Keratinocyte (primary cell): ENCODE measurements around the gene USH1C. TPM values are rescaled to one million over a fixed set of nuclear protein-coding genes. Genes with fewer than 3 reads are reported as not detected.

Experiments
- DNase-seq: peaks from one replicate; pipeline ENCODE4 v3.0.0-alpha.2; 2011; ENCODE audit warnings: low read depth, missing footprints, low spot score
- FAIRE-seq: peaks from 2 replicates; lab custom pipeline; 2011; peaks lifted over from hg19 to GRCh38; lab: Jason Lieb, UNC
- H2AFZ ChIP-seq: 2 replicates; pipeline ENCODE4 v1.6.0; 2012; ENCODE audit warnings: low read length, control low read depth, inconsistent platforms; ENCODE audit not compliant: control insufficient read depth
- H3K27ac ChIP-seq: 2 replicates; pipeline ENCODE4 v1.5.1; 2011; ENCODE audit warnings: low read length; ENCODE audit not compliant: control insufficient read depth, insufficient read depth
- H3K27me3 ChIP-seq: 3 replicates; pipeline ENCODE4 v1.6.0; 2011; ENCODE audit warnings: low read length; ENCODE audit not compliant: control insufficient read depth, insufficient read depth; ENCODE audit errors: extremely low read depth
- H3K36me3 ChIP-seq, 2 experiments: 2 replicates in 1 of 2; 3 replicates in 1 of 2; pipeline ENCODE4 v1.5.1; 2011; ENCODE audit warnings: low read length in 2 of 2, mild to moderate bottlenecking in 1 of 2; ENCODE audit not compliant: control insufficient read depth in 2 of 2, insufficient read depth in 2 of 2; ENCODE audit errors: extremely low read depth in 1 of 2
- H3K4me1 ChIP-seq: 3 replicates; pipeline ENCODE4 v1.5.1; 2011; ENCODE audit warnings: low read length; ENCODE audit not compliant: control insufficient read depth, insufficient read depth; ENCODE audit errors: extremely low read depth
- H3K4me2 ChIP-seq: 3 replicates; pipeline ENCODE4 v1.6.0; 2011; ENCODE audit warnings: low read depth, low read length; ENCODE audit not compliant: control insufficient read depth, insufficient read depth; ENCODE audit errors: extremely low read depth
- H3K4me3 ChIP-seq, 3 experiments: fragments of 200-600 bp in 1 of 3; sonication (generic) in 1 of 3; 2 replicates in 2 of 3; 3 replicates in 1 of 3; pipeline ENCODE4 v1.5.1; 2011 to 2016; ENCODE audit warnings: low read length in 3 of 3, mild to moderate bottlenecking in 3 of 3, control low read depth in 2 of 3, inconsistent platforms in 1 of 3, low read depth in 1 of 3, mixed read lengths in 1 of 3, mixed run types in 1 of 3, moderate library complexity in 1 of 3; ENCODE audit not compliant: control insufficient read depth in 2 of 3, insufficient read depth in 2 of 3; ENCODE audit errors: extremely low read depth in 1 of 3
- H3K79me2 ChIP-seq: 2 replicates; pipeline ENCODE4 v1.6.0; 2012; ENCODE audit warnings: low read length; ENCODE audit not compliant: control insufficient read depth, insufficient read depth
- H3K9ac ChIP-seq: 3 replicates; pipeline ENCODE4 v1.6.0; 2011; ENCODE audit warnings: low read length; ENCODE audit not compliant: control insufficient read depth, insufficient read depth; ENCODE audit errors: extremely low read depth
- H3K9me1 ChIP-seq: 3 replicates; pipeline ENCODE4 v1.6.0; 2011; ENCODE audit warnings: low read length; ENCODE audit not compliant: control insufficient read depth, insufficient read depth; ENCODE audit errors: extremely low read depth
- H3K9me3 ChIP-seq: 2 replicates; pipeline ENCODE4 v1.5.1; 2012; ENCODE audit warnings: low read depth, low read length; ENCODE audit not compliant: control insufficient read depth
- H4K20me1 ChIP-seq: 3 replicates; pipeline ENCODE4 v1.6.0; 2011; ENCODE audit warnings: low read length; ENCODE audit not compliant: control insufficient read depth, insufficient read depth; ENCODE audit errors: extremely low read depth
- CTCF ChIP-seq, 3 experiments: IDR thresholded peaks in 1 of 3; conservative IDR thresholded peaks in 1 of 3; optimal IDR thresholded peaks in 1 of 3; 2 replicates in 2 of 3; 3 replicates in 1 of 3; pipeline versions ENCODE3 to v1.5.1; 2011; ENCODE audit warnings: low read length in 3 of 3, mild to moderate bottlenecking in 3 of 3, moderate library complexity in 2 of 3, control low read depth in 1 of 3, inconsistent platforms in 1 of 3; ENCODE audit not compliant: insufficient read depth in 2 of 3; ENCODE audit errors: extremely low read depth in 1 of 3
- EZH2 ChIP-seq: IDR thresholded peaks from one replicate; pipeline ENCODE4 v1.6.1; 2012; ENCODE audit warnings: inconsistent platforms, mild to moderate bottlenecking, low read length, moderate library complexity
- dilution Hi-C: fragments of 300-500 bp; cut with MboI; formaldehyde crosslinking; loops from one replicate; pipeline ENCODE4 v1.7.0; 2020; ENCODE audit warnings: low sequenced_read_pairs; ENCODE audit not compliant: extremely low pct_ligation_motif_present
- polyA plus RNA-seq, 5 experiments: library from polyadenylated mRNA; depleted of rRNA in 3 of 5; stranded (reverse) in 3 of 5; stranded (forward) in 1 of 5; unstranded in 1 of 5; fragments of >200 nt; gene quantifications; 1 replicate in 1 of 5; 2 replicates in 3 of 5; 3 replicates in 1 of 5; pipeline versions ENCODE4 v1.2.1 to v1.2.3, GENCODE V29; 2011 to 2012; ENCODE audit warnings: missing spikeins in 2 of 5, low read depth in 1 of 5, low replicate concordance in 1 of 5

The USH1C gene
- polyA plus RNA-seq, 1 donor (not counting 4 experiments of a cell fraction or from before 2014, with no cell fraction given) = not detected

GRCh38 chr11:17563231-17563646 lies 19.0 kb upstream of the USH1C start:
- dilution Hi-C loops = no loop called here
- Histone ChIP-seq H3K9me1 (no peaks in the 10 kb centered on the region), H3K4me2 (no peak overlapping the region), H3K27ac (no peak overlapping the region), H3K4me3 (no peak overlapping the region), H4K20me1 (no peaks in the 10 kb centered on the region), H3K9ac (no peak overlapping the region), H3K4me1 (no peaks in the 10 kb centered on the region), H3K9me3 (no peaks in the 10 kb centered on the region), H3K36me3 (no peaks in the 10 kb centered on the region), H3K79me2 (no peaks in the 10 kb centered on the region), H2AFZ (no peak overlapping the region), H3K27me3 (peaks cover 8% of the 10 kb centered on the region)
- FAIRE-seq (no peak), DNase-seq (no peak)
- peak in 1 of 3 experiments; percentile 28 for TF ChIP-seq CTCF (optimal IDR thresholded peaks at IDR 0.05 in 1 of 3, IDR thresholded peaks at IDR 0.05 in 1 of 3, conservative IDR thresholded peaks at IDR 0.05 in 1 of 3; ENCODE audit: extremely low read depth in 1 of 3, insufficient read depth in 2 of 3, low read length in 3 of 3)
- TF ChIP-seq EZH2 = no peak

- dilution Hi-C loops = no loop called here
- no peak for FAIRE-seq
- no peaks in the 10 kb centered on the region for H3K9me3 ChIP-seq
- H3K9ac ChIP-seq = no peak overlapping the region
- TF ChIP-seq CTCF (optimal IDR thresholded peaks at IDR 0.05 in 1 of 3, IDR thresholded peaks at IDR 0.05 in 1 of 3, conservative IDR thresholded peaks at IDR 0.05 in 1 of 3; ENCODE audit: extremely low read depth in 1 of 3, insufficient read depth in 2 of 3, low read length in 3 of 3) (no peak), EZH2 (no peak)
- H3K4me2 ChIP-seq = no peak overlapping the region
- no peak overlapping the region for H3K27ac ChIP-seq
- no peaks in the 10 kb centered on the region for H3K36me3 ChIP-seq
- no peaks in the 10 kb centered on the region for H4K20me1 ChIP-seq
- no peaks in the 10 kb centered on the region for H3K4me1 ChIP-seq
- H2AFZ ChIP-seq = no peak overlapping the region
- H3K4me3 ChIP-seq = no peak overlapping the region
- H3K27me3 ChIP-seq = peaks cover 8% of the 10 kb centered on the region
- DNase-seq = no peak
- H3K9me1 ChIP-seq = no peaks in the 10 kb centered on the region
- no peaks in the 10 kb centered on the region for H3K79me2 ChIP-seq
These were observed 17.3 kb upstream of the USH1C start for GRCh38 chr11:17561526-17561925.
